PFSK-1 (cell line): Measurements from ENCODE around the gene BCAS4.

ENCODE experiments used
- FOXP2 ChIP-seq: optimal IDR thresholded peaks from 2 replicates; pipeline ENCODE3; 2011; ENCODE audit warnings: borderline replicate concordance, control low read depth, inconsistent platforms; ENCODE audit not compliant: insufficient read depth; ENCODE audit errors: extremely low read length, extremely low read depth
- POLR2AphosphoS5 ChIP-seq: IDR thresholded peaks from 2 replicates; pipeline ENCODE4 v1.6.1; 2012; ENCODE audit warnings: low read depth, mild to moderate bottlenecking, control low read depth, low read length, moderate library complexity
- REST ChIP-seq, 2 experiments: IDR thresholded peaks; 2 replicates each; pipeline versions ENCODE4 v1.6.1 to v1.8.0; 2011 to 2012; ENCODE audit warnings: low read depth in 2 of 2, low read length in 2 of 2, control low read depth in 1 of 2, inconsistent platforms in 1 of 2, mild to moderate bottlenecking in 1 of 2, moderate library complexity in 1 of 2; ENCODE audit not compliant: insufficient read depth in 1 of 2
- SIN3A ChIP-seq: IDR thresholded peaks from 2 replicates; pipeline ENCODE4 v1.6.1; 2012; ENCODE audit warnings: mild to moderate bottlenecking, low read length, moderate library complexity, borderline replicate concordance; ENCODE audit not compliant: insufficient read depth
- TAF1 ChIP-seq: IDR thresholded peaks from 2 replicates; pipeline ENCODE4 v1.6.1; 2012; ENCODE audit warnings: low read length, control low read depth, borderline replicate concordance; ENCODE audit not compliant: insufficient read depth

BCAS4 gene

GRCh38 chr20:50783903-50784302 is 11.0 kb upstream of the BCAS4 start:
- TF ChIP-seq REST (IDR thresholded peaks at IDR 0.05; ENCODE audit: insufficient read depth in 1 of 2, low read depth in 2 of 2, low read length in 2 of 2), result no peak
- no peak for TF ChIP-seq POLR2AphosphoS5
- no peak for TF ChIP-seq FOXP2
- TF ChIP-seq SIN3A, result no peak
- no peak for TF ChIP-seq TAF1

GRCh38 chr20:50784464-50784863 is 10.4 kb upstream of the BCAS4 start:
- TF ChIP-seq POLR2AphosphoS5 (no peak), SIN3A (no peak), REST (IDR thresholded peaks at IDR 0.05; ENCODE audit: insufficient read depth in 1 of 2, low read depth in 2 of 2, low read length in 2 of 2) (no peak), FOXP2 (no peak), TAF1 (no peak)

GRCh38 chr20:50786703-50787102 is 8.2 kb upstream of the BCAS4 start:
- TF ChIP-seq SIN3A (no peak), TAF1 (no peak), REST (IDR thresholded peaks at IDR 0.05; ENCODE audit: insufficient read depth in 1 of 2, low read depth in 2 of 2, low read length in 2 of 2) (no peak), POLR2AphosphoS5 (no peak), FOXP2 (no peak)

GRCh38 chr20:50787181-50787580 is 7.7 kb upstream of the BCAS4 start:
- TF ChIP-seq SIN3A (no peak), REST (IDR thresholded peaks at IDR 0.05; ENCODE audit: insufficient read depth in 1 of 2, low read depth in 2 of 2, low read length in 2 of 2) (no peak), TAF1 (no peak), FOXP2 (no peak), POLR2AphosphoS5 (no peak)
